HG02970 (cell line): ENCODE results near the gene ZNF423.

Source experiments
- ATAC-seq: cut with Tn5 transposase; IDR thresholded peaks from one replicate; pipeline ENCODE4 v1.9.1; 2021; ENCODE audit warnings: mild to moderate bottlenecking, moderate library complexity, moderate number of reproducible peaks; ENCODE audit not compliant: unreplicated experiment, low FRiP score

ZNF423 gene

GRCh38 chr16:49594685-49595498, 261.0 kb downstream of the ZNF423 start:
- no peak for ATAC-seq

- no peak for ATAC-seq
Measured at GRCh38 chr16:49594153-49594552, 261.8 kb downstream of the ZNF423 start.

DNA sequence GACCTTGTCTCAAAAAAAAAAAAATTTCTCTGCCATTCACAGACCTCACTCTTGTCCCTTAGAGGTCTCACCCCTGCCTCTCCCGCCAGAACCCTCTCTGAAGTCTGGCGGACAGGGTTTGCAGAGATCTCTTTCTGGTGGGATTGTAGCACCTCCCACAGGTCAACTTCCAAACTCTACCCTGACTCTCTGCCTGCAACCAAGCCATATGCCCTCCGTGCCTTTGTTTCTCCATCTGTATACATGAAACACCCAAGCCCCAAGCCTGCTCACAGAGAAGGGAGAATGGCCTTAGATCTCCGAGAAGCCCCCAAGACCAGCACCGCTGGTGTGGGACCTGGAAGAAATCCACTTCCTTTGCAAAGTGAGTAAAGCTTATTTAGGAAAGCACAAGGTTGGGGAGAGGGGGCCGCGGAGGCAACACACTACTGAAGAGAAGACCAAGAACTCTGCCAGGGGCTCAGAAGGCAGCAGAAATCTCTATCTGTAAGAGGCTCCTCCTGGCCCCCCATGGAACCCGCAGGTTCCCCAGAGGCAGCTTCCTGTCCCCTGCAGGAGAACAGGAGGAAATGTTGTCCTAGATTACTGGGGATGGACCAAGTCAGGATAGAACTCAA, 262.4 kb downstream of the ZNF423 start:
- ATAC-seq: no peak

DNA sequence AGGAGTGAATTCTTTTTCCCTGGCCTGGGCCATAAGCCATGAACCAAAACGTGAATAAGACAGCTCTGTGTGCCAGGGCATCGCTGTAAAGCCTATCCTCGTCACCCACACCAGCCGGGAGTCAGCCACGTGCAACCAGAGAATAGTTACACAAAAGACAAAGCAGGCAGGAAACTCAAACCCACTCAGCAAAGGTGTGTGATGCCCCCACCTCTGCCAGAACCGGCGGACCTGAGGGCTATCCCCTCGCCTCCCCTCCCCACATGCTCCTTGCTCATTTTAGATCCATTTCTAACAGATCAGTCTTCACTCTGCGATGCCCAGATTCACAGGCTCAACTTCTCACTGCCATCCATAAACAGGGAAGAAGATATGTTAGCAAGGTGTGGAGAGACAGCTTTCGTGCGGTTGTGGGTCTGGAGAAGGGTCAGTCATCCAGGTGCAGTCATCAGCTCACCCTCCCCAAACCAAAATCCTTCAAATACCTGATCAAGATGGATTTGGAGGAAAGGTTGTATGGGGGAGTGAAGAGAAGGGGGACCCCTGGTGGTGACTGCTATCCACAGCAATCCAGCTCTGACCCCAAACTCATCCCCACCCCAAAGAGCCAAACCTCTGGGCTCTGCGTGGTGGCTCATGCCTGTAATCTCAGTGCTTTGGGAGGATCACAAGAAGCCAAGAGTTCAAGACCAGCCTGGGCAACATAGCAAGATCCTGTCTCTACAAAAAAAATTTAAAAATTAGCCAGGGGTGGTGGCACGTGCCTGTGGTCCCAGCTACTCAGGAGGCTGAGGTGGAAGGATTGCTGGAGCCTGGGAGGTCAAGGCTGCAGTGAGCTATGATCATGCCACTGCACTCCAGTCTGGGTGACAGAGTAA, 263.1 kb downstream of the ZNF423 start:
- ATAC-seq: no peak

DNA sequence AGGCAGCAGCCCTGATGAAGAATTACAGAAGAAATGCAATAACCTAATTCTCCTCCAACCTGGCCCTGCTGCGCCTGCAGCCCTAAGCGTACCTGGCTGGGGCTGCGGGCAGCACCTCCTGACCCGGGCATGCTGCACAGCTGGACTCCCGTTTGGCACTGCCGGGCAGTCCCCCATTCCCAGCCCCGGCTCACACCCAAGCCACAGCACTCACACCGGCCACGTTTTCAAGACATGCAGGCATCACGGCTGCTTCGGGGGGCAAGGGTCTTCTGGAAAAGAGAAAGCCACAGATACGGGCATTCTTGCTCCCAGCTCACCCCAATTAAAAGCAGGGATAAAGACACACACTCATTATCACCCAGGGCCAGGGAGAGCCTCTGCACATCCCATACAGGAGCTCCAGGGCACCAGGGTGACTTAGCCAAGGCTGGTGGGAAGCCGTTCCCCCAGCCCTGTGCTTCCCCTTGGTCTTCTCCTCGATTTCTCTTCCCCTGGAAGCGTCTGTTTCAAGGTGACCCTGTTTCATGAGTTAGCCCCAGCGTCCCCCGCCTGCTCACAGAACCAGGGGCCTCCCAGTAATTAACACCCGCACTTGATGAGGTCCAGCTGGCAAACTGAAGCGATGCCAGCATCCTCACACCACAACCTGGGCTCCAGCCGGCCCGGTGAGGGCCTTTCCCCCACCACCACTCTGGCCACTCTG, 265.6 kb downstream of the ZNF423 start:
- no peak for ATAC-seq

GRCh38 chr16:49589544-49590031, 266.3 kb downstream of the ZNF423 start:
- ATAC-seq: no peak

DNA sequence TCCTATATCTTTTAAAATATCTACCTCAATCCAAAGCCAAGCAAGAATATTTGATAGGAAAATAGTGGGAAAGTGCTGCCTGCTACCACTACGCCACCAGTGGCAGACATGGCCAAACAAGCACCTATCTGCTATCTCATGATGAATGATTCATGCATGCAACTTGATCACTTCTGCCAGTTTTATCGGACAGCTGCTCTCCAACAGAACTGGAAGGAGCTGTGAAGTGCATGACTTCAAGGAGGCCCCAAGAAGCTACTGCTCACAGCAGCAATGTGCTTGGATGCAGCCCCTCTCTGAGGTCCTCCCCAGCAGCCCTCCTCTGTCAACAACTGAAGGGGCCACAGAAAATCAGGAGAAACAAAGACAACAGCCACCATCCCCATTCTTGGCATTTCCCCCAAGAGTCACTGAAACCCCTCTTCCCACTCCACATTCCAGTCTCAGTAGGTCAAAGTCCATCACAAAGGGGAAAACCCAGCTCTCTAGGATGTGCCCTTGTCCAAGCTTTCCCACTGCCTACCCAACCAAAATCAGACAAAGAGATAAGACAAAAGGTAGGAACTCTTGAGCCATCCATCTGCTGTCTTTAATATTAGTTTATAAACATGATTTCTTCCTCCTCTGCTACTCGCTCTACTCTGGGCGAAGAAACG, 267.1 kb downstream of the ZNF423 start:
- no peak for ATAC-seq

DNA sequence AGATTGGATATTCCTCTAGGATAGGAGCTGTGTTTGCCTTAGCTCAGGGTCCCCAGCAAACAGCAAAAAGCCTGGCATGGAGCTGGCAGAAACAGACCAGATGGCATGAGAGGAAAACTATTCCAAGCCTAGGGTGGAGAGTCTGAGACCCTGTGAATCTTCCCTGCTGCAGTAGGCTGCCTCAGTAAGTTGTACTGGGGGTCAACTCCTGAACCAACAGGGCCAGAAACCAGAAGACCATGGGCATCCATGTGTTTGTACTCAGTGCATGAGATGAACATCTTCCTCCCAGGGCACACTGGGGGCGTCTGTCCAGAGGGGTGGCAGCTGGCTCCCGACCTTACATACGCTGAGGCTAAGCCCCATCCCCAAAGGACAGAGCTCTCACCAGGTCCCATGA, 267.9 kb downstream of the ZNF423 start:
- ATAC-seq: no peak

GRCh38 chr16:49587511-49587910, 268.4 kb downstream of the ZNF423 start:
- no peak for ATAC-seq

DNA sequence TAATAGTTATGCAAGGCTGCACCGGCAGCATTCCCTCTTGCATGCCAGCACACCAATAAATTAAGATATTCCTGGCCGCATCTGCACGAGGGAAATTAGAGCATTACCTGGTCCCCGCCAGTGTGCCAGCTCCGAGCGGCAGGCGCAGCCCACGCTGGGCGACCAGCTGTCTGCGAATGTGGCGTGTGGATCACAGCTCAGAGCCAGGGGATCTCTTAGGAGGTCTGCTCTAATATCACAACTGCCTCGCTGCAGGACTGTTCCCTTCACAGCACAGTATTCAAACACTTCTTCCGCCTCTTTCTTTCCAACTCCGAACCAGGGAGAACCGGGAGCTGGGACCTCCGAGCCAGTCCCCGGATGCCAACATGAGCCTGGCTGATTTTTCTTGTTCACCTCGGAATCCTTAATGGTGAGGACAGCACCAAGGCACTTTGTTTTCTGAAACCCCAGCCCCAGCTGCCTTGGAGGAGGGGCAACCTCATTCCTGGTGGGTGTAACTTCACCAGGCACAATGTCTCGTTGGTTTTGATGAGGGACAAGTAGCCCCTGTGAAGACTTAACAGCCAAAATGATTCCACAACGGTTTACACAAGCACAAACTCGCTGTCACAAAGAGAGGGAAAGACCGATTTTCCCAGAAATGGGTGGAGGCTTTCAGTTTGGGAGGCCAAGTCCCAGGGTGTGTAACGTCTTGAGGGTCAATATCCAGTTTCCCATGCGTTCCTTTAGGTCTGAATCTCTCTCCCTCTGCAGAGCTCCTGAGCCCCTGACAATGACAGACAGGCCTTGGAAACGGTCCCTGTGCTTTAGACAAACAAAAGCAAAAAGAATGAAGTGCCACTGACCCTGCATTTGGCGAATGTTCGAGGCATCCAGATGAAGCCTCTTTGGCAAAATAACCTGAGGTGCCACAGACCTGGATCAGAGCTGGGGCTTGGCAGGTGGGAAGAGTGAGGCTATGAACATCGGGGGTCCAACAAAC, 269.2 kb downstream of the ZNF423 start:
- no peak for ATAC-seq

- ATAC-seq: no peak
Measured at GRCh38 chr16:49585143-49585832, 270.6 kb downstream of the ZNF423 start.

DNA sequence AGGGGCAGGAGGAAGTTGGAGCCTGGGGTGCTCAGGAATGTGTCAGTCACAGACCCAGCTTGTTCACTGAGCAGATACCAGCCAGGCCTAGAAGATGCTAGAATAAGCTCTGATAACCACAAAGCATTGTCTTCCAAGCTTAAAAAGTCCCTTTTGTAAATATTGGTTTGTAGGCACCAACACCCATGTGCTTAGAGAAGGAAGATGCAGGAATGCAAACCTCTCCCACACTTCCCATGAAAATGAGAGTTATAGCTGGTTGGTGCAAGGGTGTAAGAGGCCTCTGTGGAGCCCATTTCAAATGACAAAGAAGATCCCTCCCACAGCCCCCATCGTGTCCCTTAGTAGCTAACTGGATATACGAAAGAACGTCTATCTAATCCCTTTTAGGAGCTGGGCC, 272.0 kb downstream of the ZNF423 start:
- ATAC-seq: no peak

DNA sequence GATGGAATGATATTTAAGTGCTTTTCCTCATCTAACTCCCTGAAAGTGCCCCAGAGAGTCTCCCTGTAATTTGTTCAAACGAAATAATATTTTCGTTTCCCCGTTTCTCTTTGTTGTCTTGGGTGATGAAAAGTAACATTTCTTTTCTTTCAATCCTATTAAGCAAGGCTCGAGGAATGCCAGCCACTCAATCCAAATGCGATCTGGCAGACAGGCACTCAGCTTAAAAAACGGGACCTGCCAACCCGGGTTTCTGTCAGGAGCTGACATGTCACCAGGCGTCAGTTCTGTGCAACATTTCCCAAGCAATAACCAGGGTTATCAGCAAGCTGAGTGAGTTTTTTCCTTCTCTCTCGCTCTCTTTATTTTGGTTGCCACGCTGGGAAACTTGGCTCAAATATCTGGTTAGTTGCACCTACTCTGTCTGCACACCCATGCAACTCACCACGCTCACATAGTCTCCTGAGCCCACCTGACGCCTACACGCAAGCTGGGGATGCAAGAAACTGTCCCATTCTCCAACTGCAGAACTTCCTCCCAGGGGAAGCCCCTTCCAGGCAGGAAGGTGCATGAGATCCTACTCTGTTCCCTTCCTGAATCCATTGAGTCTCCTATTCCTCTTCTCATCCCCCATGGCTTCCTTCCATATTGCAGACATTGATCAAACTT, 274.1 kb downstream of the ZNF423 start:
- ATAC-seq: no peak

DNA sequence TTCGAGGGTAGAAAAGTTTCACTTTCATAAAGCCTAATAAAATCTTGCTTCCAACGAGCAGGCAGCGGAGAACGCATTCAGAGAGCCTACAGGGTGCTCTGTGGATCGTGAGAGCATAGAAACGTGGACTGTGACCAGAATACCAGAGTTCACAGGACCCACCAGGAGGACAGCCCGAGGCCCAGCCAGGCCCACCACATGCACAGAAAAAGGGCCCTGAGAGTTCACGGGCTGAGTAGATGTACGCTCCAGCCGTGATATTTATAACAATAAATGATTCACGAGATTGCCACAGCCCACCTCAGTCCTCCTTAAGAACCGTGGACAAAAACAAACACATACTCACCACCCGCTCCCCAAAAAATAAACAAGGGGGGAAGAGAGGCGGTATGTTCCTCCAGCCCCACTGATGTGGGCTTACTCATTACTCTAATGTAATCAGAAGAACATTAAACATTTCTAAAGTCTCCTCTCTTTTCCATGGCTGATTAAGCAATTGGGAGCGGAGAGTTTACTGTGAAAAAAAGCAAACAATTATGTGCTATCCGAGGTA, 275.1 kb downstream of the ZNF423 start:
- no peak for ATAC-seq

GRCh38 chr16:49578435-49579024, 277.4 kb downstream of the ZNF423 start:
- no peak for ATAC-seq

- no peak for ATAC-seq
Measured at GRCh38 chr16:49578018-49578417, 277.9 kb downstream of the ZNF423 start.

DNA sequence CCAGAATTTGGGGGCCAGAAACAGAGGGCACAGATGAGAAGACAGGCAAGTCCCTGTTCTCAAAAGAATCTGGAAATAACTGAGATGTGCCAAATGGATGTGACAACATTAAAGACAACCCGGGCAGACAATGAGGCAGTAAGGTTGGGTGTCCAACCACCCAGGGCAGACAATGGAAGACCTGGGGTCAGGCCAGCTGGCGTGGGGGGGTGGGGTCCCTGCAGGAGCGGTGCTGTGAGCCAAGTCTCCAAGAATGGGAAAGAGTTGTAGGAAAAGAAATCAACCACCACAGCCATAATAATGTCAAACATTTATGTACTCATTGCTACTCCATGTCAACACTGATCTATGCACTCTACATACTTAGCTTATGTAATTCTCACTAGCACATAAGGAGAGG, 279.0 kb downstream of the ZNF423 start:
- no peak for ATAC-seq
